Mesendoderm (in vitro differentiated cells): ENCODE data around the gene NFXL1.

Source experiments
- DNase-seq: peaks from one replicate; pipeline ENCODE4 v3.0.0; 2013
- H2AK5ac ChIP-seq: 2 replicates; pipeline ENCODE4 v1.6.1; 2013; ENCODE audit warnings: low read length, inconsistent platforms
- H2BK120ac ChIP-seq: 2 replicates; pipeline ENCODE4 v1.6.1; 2013; ENCODE audit warnings: low read depth, mild to moderate bottlenecking, low read length, moderate library complexity, mixed read lengths
- H2BK15ac ChIP-seq: replicated peaks from 2 replicates; pipeline ENCODE4 v1.6.1; 2013; ENCODE audit warnings: low read depth, mild to moderate bottlenecking, moderate library complexity
- H2BK5ac ChIP-seq: 2 replicates; pipeline ENCODE4 v1.6.1; 2013; ENCODE audit warnings: low read length, inconsistent platforms
- H3K18ac ChIP-seq: 2 replicates; pipeline ENCODE4 v1.6.1; 2013; ENCODE audit warnings: mild to moderate bottlenecking, low read length, mixed read lengths
- H3K23ac ChIP-seq: one replicate; pipeline ENCODE4 v1.6.1; 2013; ENCODE audit warnings: low read length
- H3K27ac ChIP-seq: 2 replicates; pipeline ENCODE4 v1.5.1; 2013; ENCODE audit warnings: low read depth, mild to moderate bottlenecking, inconsistent platforms, low read length, moderate library complexity
- H3K27me3 ChIP-seq: 2 replicates; pipeline ENCODE4 v1.6.1; 2013; ENCODE audit warnings: low read length, control low read depth, mild to moderate bottlenecking, inconsistent platforms; ENCODE audit not compliant: insufficient read depth, poor library complexity
- H3K36me3 ChIP-seq: 2 replicates; pipeline ENCODE4 v1.6.1; 2013; ENCODE audit warnings: low read length, inconsistent platforms; ENCODE audit not compliant: control insufficient read depth, insufficient read depth
- H3K4ac ChIP-seq: one replicate; pipeline ENCODE4 v1.6.1; 2013; ENCODE audit warnings: low read depth, mild to moderate bottlenecking, low read length, moderate library complexity
- H3K4me1 ChIP-seq: 2 replicates; pipeline ENCODE4 v1.6.1; 2013; ENCODE audit warnings: low read depth, low read length, inconsistent platforms; ENCODE audit not compliant: control insufficient read depth
- H3K4me2 ChIP-seq: 2 replicates; pipeline ENCODE4 v1.6.1; 2013; ENCODE audit warnings: low read length
- H3K4me3 ChIP-seq: 2 replicates; pipeline ENCODE4 v1.5.1; 2013; ENCODE audit warnings: mild to moderate bottlenecking, low read length
- H3K56ac ChIP-seq: one replicate; pipeline ENCODE4 v1.6.1; 2013; ENCODE audit warnings: low read length
- H3K79me1 ChIP-seq: 2 replicates; pipeline ENCODE4 v1.6.1; 2013; ENCODE audit warnings: low read length, inconsistent platforms
- H3K79me2 ChIP-seq: 2 replicates; pipeline ENCODE4 v1.6.1; 2013; ENCODE audit warnings: mild to moderate bottlenecking, low read length; ENCODE audit not compliant: control insufficient read depth, insufficient read depth
- H3K9ac ChIP-seq: 2 replicates; pipeline ENCODE4 v1.6.1; 2013; ENCODE audit warnings: low read length, inconsistent platforms
- H4K5ac ChIP-seq: one replicate; pipeline ENCODE4 v1.6.1; 2013; ENCODE audit warnings: low read length
- H4K8ac ChIP-seq: one replicate; pipeline ENCODE4 v1.6.1; 2013; ENCODE audit warnings: low read depth, mild to moderate bottlenecking, control low read depth, low read length, moderate library complexity
- WGBS: extraction: QIAGEN DNeasy Blood & Tissue Kit; methylation state at CpG from one replicate; pipeline ENCODE4 v1.1.7; 2013; ENCODE audit warnings: low lambda C conversion rate, missing lambda C conversion rate; ENCODE audit not compliant: insufficient coverage; ENCODE audit errors: extremely low coverage; 5-methylcytosine and 5-hydroxymethylcytosine counted together

The NFXL1 gene

GRCh38 chr4:47860305-47860704 is 54.1 kb downstream of the NFXL1 start:
- no peak overlapping the region for H4K5ac ChIP-seq
- H3K4me1 ChIP-seq: no peaks in the 10 kb centered on the region
- no peak for DNase-seq
- peaks cover 3% of the 10 kb centered on the region for H3K79me1 ChIP-seq
- no peak overlapping the region for H3K56ac ChIP-seq
- H3K4me2 ChIP-seq: no peak overlapping the region
- H2BK5ac ChIP-seq: no peak overlapping the region
- no peak overlapping the region for H3K27ac ChIP-seq
- H3K9ac ChIP-seq: no peak overlapping the region
- H2AK5ac ChIP-seq: no peak overlapping the region
- H3K4me3 ChIP-seq: no peak overlapping the region
- H2BK15ac ChIP-seq: no peak overlapping the region
- H3K4ac ChIP-seq: no peak overlapping the region
- H3K79me2 ChIP-seq: no peaks in the 10 kb centered on the region
- no peaks in the 10 kb centered on the region for H3K36me3 ChIP-seq
- H2BK120ac ChIP-seq: no peak overlapping the region
- H3K23ac ChIP-seq: no peak overlapping the region
- no peaks in the 10 kb centered on the region for H3K27me3 ChIP-seq
- no CpG with 5 or more reads among the region's 1 CpG for WGBS
- no peak overlapping the region for H4K8ac ChIP-seq
- H3K18ac ChIP-seq: no peak overlapping the region

GRCh38 chr4:47858006-47858405 is 56.4 kb downstream of the NFXL1 start:
- H3K4me1 ChIP-seq: no peaks in the 10 kb centered on the region
- H4K8ac ChIP-seq: no peak overlapping the region
- no peak overlapping the region for H3K56ac ChIP-seq
- H2BK15ac ChIP-seq: no peak overlapping the region
- peaks cover 2% of the 10 kb centered on the region for H3K79me1 ChIP-seq
- no peak for DNase-seq
- H3K4me2 ChIP-seq: no peak overlapping the region
- no peak overlapping the region for H3K18ac ChIP-seq
- no peak overlapping the region for H3K23ac ChIP-seq
- H3K4ac ChIP-seq: no peak overlapping the region
- H3K79me2 ChIP-seq: no peaks in the 10 kb centered on the region
- H2BK120ac ChIP-seq: no peak overlapping the region
- no CpG with 5 or more reads among the region's 2 CpGs for WGBS
- no peak overlapping the region for H3K27ac ChIP-seq
- no peak overlapping the region for H2AK5ac ChIP-seq
- no peak overlapping the region for H3K4me3 ChIP-seq
- H3K9ac ChIP-seq: no peak overlapping the region
- no peak overlapping the region for H2BK5ac ChIP-seq
- H3K36me3 ChIP-seq: no peaks in the 10 kb centered on the region
- H3K27me3 ChIP-seq: no peaks in the 10 kb centered on the region
- H4K5ac ChIP-seq: no peak overlapping the region

GRCh38 chr4:47856713-47857112 is 57.7 kb downstream of the NFXL1 start:
- Histone ChIP-seq H3K9ac (no peak overlapping the region), H3K27ac (no peak overlapping the region), H2BK5ac (no peak overlapping the region), H4K8ac (no peak overlapping the region), H3K4me1 (no peaks in the 10 kb centered on the region), H3K79me2 (no peaks in the 10 kb centered on the region), H3K27me3 (no peaks in the 10 kb centered on the region), H3K4me3 (no peak overlapping the region), H4K5ac (no peak overlapping the region), H3K56ac (no peak overlapping the region), H3K18ac (no peak overlapping the region), H3K4me2 (no peak overlapping the region), H3K79me1 (peaks cover 2% of the 10 kb centered on the region), H3K4ac (no peak overlapping the region), H2BK15ac (no peak overlapping the region), H2AK5ac (no peak overlapping the region), H3K23ac (no peak overlapping the region), H3K36me3 (no peaks in the 10 kb centered on the region), H2BK120ac (no peak overlapping the region)
- 100% methylated on average over 1 of the region's 1 CpG for WGBS
- no peak for DNase-seq

GRCh38 chr4:47855350-47855749 is 59.0 kb downstream of the NFXL1 start:
- H3K36me3 ChIP-seq: no peaks in the 10 kb centered on the region
- H3K4me1 ChIP-seq: no peaks in the 10 kb centered on the region
- no peak overlapping the region for H2AK5ac ChIP-seq
- no peak overlapping the region for H4K5ac ChIP-seq
- H4K8ac ChIP-seq: no peak overlapping the region
- H3K23ac ChIP-seq: no peak overlapping the region
- no CpG with 5 or more reads among the region's 2 CpGs for WGBS
- no peak overlapping the region for H3K4me3 ChIP-seq
- peaks cover 2% of the 10 kb centered on the region for H3K79me1 ChIP-seq
- no peaks in the 10 kb centered on the region for H3K27me3 ChIP-seq
- DNase-seq: no peak
- H2BK120ac ChIP-seq: no peak overlapping the region
- no peak overlapping the region for H2BK5ac ChIP-seq
- H3K56ac ChIP-seq: no peak overlapping the region
- H3K27ac ChIP-seq: no peak overlapping the region
- H3K4me2 ChIP-seq: no peak overlapping the region
- no peak overlapping the region for H2BK15ac ChIP-seq
- H3K79me2 ChIP-seq: no peaks in the 10 kb centered on the region
- H3K9ac ChIP-seq: no peak overlapping the region
- no peak overlapping the region for H3K4ac ChIP-seq
- no peak overlapping the region for H3K18ac ChIP-seq

- DNase-seq: no peak
- no peak overlapping the region for H3K23ac ChIP-seq
- no peak overlapping the region for H3K18ac ChIP-seq
- no peak overlapping the region for H3K4me2 ChIP-seq
- H3K79me2 ChIP-seq: no peaks in the 10 kb centered on the region
- H3K9ac ChIP-seq: no peak overlapping the region
- H2BK5ac ChIP-seq: no peak overlapping the region
- no peak overlapping the region for H2BK120ac ChIP-seq
- no peaks in the 10 kb centered on the region for H3K36me3 ChIP-seq
- no CpG with 5 or more reads among the region's 1 CpG for WGBS
- no peak overlapping the region for H4K5ac ChIP-seq
- no peaks in the 10 kb centered on the region for H3K27me3 ChIP-seq
- no peak overlapping the region for H2AK5ac ChIP-seq
- peaks cover 2% of the 10 kb centered on the region for H3K79me1 ChIP-seq
- H4K8ac ChIP-seq: no peak overlapping the region
- H3K56ac ChIP-seq: no peak overlapping the region
- no peak overlapping the region for H3K4me3 ChIP-seq
- H3K27ac ChIP-seq: no peak overlapping the region
- H3K4ac ChIP-seq: no peak overlapping the region
- no peak overlapping the region for H2BK15ac ChIP-seq
- H3K4me1 ChIP-seq: no peaks in the 10 kb centered on the region
Measured at GRCh38 chr4:47852136-47852535, 62.2 kb downstream of the NFXL1 start.

GRCh38 chr4:47849466-47849865 is 64.9 kb downstream of the NFXL1 start:
- H2BK120ac ChIP-seq: no peak overlapping the region
- H2BK5ac ChIP-seq: no peak overlapping the region
- no peaks in the 10 kb centered on the region for H3K4me1 ChIP-seq
- H3K4me3 ChIP-seq: no peak overlapping the region
- no peak overlapping the region for H3K18ac ChIP-seq
- no peak overlapping the region for H3K56ac ChIP-seq
- no peak overlapping the region for H4K8ac ChIP-seq
- DNase-seq: no peak
- no peak overlapping the region for H3K23ac ChIP-seq
- no peaks in the 10 kb centered on the region for H3K79me2 ChIP-seq
- H3K4me2 ChIP-seq: no peak overlapping the region
- WGBS: no CpG with 5 or more reads among the region's 1 CpG
- H3K4ac ChIP-seq: no peak overlapping the region
- H3K27me3 ChIP-seq: no peaks in the 10 kb centered on the region
- no peak overlapping the region for H3K9ac ChIP-seq
- no peaks in the 10 kb centered on the region for H3K36me3 ChIP-seq
- no peak overlapping the region for H4K5ac ChIP-seq
- H3K79me1 ChIP-seq: no peaks in the 10 kb centered on the region
- H2AK5ac ChIP-seq: no peak overlapping the region
- no peak overlapping the region for H2BK15ac ChIP-seq
- no peak overlapping the region for H3K27ac ChIP-seq
